ENCODE measurements around the gene APP.
"Not testable (repeated sequence)": the region's sequence is repeated elsewhere in the genome, so short reads cannot be mapped to it uniquely, and the experiment has no call there.

The APP gene

GRCh38 chr21:26060335-26061115, 110.0 kb downstream of the APP start:
- DNase-seq, result no peak

DNA sequence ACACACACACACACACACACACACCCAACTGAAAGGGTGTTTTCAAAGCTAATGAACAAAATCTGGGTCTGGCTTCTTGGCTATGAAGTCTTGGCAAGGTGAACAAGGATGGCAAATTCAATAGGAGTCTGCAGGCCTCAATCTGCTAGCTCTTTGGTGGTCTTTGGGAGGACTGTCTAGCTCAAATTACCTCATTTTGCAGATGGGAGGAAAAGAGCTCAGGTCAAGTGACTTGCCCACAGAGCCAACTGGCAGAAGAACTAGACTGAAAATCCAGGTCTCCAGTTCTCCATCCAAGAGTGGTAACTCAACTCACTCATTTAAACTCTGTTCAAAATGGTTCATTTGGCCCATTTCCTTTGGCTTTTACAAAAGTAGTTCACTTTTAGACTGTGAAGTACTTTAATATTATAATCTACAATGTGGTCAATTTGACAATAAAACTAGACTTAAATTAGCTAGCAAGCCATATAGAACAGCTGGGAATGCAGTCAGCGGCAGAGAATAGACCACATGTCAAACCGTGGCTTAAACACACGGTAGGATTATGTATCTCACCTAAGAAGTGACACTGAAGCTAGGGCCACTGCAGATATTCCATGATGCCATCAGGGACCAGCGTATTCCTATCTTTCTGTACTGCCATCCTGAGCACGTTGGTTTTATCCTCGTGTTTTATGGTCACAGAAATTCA, 112.9 kb downstream of the APP start:
- DNase-seq, result no peak

- DNase-seq, result no peak
Observed at GRCh38 chr21:26055841-26056264, 114.7 kb downstream of the APP start.

DNA sequence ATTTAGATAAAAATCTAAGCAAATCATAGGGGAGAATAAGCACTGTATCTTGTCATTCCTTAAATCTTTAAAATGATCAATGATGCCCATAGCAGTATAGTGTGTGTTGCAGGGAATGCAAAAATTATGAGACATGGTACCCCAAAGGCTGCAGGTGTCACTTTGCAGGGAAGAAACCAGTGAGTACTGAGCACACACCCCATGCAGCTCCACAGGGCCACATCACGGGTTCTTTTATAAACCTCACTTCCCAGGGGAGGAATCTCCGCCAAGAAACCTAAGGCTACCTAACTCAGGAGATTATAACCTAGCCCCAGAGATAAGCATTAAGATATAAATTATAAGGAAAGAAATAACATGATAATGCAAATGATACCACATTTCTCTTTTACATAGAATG, 115.6 kb downstream of the APP start:
- no peak for DNase-seq

GRCh38 chr21:26052057-26052456, 118.5 kb downstream of the APP start:
- no peak for DNase-seq

DNA sequence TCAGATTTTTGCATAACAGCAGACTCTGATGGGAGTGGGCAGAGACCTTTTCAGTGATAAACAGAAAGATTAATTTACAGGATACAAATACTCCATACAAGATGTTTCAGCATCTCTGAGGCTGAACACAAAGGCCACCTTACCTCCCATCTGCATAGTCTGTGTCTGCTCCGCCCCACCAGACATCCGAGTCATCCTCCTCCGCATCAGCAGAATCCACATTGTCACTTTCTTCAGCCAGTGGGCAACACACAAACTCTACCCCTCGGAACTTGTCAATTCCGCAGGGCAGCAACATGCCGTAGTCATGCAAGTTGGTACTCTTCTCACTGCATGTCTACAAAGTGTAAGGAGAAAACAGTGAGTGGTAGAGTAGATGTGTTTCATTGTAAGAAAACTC, 119.7 kb downstream of the APP start:
- no peak for DNase-seq

DNA sequence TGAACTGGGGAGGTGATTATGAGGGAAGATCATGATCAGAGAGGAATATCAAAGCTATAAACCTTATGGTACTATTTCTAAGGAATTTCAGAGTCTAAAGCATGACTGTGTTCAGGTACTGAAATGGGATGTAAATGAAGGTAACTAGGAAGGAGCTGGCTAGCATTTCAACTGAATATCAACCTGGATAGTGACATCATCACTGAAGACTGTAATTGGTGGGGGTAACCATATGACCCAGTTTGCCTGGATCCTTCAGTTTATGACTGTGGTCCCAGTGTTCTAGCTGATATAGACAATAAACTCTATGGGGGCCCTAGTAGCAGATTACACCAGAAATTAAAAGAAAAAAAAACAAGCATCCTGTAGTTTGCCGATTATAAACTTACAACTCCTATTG, 120.8 kb downstream of the APP start:
- DNase-seq, result no peak

GRCh38 chr21:26047279-26047967, 123.1 kb downstream of the APP start:
- no peak for DNase-seq

DNA sequence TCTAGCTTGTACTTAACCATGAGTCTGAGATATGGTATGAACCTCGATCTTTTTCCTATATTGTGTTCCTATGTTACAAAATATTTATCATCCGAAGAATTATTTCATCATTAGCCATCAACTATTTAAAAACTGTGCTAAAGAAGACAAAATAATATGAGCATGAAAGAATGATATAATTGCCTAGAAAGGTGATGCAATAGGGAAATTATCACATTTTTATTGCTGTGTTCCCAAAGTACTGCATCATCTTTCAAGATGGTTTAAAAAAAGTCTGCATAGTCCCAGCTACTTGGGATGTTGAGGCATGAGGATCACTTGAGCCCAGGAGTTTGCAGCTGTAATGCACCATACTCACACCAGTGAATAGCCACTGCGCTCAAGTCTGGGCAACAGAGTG, 126.7 kb downstream of the APP start:
- no peak for DNase-seq

- DNase-seq, result no peak
Observed at GRCh38 chr21:26042181-26042876, 128.2 kb downstream of the APP start.

GRCh38 chr21:26041431-26042180, 129.0 kb downstream of the APP start:
- DNase-seq, result peak; percentile 82

DNA sequence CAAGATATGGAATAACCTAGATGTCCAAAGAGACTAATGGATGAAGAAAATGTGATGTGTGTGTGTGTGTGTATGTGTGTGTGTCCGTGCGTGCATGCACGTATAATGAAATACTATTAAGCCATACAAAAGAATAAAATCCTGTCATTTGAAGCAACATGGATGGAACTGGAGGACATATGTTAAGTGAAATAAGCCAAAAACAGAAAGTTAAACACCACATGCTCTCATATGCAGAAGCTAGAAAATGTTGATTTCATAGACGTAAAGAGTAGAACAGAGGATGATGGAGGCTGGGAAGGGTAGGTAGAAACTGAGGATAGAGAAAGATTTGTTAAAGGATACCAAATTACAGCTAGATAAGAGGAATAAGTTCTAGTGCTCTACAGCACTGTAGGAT, 133.7 kb downstream of the APP start:
- no peak for DNase-seq

- no peak for DNase-seq
Observed at GRCh38 chr21:26032263-26032662, 138.3 kb downstream of the APP start.

DNA sequence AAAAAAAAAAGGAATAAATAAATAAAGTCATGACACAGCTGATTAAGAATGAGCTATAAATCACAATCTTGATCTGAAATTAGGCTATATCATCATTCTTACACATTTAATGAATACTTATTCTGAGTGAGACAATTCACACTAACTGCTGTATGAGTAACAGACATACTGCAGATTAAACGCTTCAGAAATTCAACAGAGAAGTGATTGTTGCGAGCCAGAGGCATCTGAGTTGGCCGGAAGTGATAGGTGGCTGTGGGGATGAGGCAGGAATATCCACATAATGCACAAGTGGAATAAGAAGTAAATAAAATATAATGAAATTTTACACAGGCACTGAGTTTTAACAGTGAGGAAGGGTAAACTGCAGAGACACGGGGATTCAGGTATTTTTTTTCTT, 142.4 kb downstream of the APP start:
- no peak for DNase-seq

DNA sequence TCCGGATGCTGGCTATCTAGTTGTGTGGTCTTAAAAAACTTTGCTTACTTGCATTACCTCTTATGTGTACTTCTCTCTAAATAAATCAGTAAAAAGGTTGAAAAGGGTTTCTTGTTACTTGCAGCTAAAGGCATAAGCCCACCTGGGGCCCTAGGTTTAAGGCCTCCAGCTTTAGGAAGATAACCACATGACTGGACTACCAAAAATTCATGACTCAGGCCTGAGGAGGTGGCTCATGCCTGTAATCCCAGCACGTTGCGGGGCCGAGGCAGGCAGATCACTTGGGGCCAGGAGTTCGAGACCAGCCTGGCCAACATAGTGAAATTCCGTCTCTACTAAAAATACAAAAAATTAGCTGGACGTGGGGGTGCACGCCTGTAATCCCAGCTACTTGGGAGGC, 142.9 kb downstream of the APP start:
- DNase-seq, result peak; percentile 60

- no peak for DNase-seq
Observed at GRCh38 chr21:26025536-26026512, 144.7 kb downstream of the APP start.

DNA sequence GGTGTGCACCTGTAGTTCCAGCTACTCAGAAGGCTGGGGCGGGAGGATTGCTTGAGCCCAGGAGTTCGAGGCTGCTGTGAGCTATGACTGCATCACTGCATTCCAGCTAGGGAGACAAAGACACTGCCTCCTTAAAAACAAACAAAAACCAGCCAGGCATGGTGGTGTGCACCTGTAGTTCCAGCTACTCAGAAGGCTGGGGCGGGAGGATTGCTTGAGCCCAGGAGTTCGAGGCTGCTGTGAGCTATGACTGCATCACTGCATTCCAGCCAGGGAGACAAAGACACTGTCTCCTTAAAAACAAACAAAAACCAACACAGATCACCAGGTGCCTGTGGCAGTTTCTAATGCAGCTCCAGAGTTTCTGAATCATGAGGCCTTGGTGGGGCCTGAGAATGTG, 147.2 kb downstream of the APP start:
- not testable (repeated sequence) for DNase-seq

GRCh38 chr21:26022598-26023337, 147.8 kb downstream of the APP start:
- DNase-seq, result not testable (repeated sequence)

DNA sequence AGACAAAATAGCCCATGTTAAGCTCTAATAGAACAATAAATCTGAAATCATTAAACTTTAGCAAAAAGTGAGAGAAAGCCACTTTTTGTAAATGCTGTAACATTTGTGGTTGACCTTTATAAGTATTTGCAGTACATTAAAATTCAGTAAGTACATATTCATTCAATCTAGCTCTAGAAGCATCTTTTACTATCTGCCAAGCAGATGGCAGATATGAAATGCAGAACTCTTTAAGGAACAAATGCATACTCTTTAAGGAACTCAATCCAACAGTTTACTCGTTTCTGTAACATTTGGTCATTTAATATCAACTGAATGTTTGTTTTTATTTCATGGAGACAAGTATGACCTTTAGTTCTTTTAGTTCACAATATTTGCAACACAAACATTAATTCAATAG, 150.1 kb downstream of the APP start:
- DNase-seq, result no peak

DNA sequence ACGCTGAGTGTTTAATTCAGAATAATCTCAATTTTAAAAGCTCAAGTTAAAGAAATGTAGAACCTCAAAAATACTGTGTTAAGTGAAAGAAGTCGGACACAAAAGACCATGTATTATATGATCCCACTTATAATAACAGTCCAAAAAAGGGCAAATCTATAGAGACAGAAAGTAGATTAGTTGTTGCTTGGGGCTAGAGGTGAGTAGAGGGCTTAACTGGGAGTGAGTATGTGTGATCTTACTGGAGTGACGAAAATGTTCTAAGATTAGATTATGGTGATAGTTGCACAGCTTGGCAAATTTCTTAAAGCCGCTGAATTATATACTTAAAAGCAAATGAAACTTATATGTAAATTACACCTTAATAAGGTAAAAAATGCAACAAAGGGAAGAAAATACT, 150.5 kb downstream of the APP start:
- no peak for DNase-seq

Data from fibroblast of skin of abdomen (primary cell).